Measurements from ENCODE around the gene MYADML2.

Gene MYADML2

DNA sequence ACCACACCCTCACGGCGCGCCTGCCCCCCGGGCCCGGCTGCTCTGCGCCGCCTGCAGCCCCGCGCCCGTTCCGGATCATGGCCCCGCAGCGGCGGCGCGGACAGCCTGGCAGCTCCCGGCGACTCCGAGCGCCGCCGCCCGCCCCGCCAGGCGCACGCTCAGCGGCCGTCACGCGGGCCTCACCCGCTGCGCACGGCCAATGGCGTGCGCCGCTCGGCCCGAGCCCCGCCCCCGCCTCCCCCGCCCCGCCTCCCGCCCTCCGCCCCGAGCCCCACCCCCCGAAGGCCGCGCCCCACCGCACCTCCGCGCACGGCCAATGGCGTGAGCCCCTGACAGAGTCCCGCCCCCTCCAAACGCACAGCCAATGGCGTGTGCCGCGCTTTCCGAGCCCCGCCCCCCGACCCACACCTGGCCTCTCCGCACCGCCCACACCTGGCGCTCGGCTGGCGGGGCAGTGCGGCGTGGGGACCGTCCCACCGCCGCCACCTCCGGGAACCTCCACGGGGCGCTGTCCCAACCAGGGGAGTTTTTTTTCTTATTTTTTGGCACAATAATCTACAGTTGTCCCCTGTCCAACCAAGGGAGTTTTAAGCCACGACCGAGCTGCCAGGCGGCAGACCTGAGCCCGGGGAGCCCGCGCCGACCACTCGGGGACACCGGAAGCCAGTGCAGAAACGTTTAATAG lies 35.6 kb downstream of the MYADML2 start, which contains the start of gene PCYT2:
PCYT2 (minus strand) TSS at position 123 of the 685 bp plus-strand sequence; CDS start at position 79, 44 bp downstream.
- DNase-seq (ENCODE audit: low read depth): peak; percentile 86

DNA sequence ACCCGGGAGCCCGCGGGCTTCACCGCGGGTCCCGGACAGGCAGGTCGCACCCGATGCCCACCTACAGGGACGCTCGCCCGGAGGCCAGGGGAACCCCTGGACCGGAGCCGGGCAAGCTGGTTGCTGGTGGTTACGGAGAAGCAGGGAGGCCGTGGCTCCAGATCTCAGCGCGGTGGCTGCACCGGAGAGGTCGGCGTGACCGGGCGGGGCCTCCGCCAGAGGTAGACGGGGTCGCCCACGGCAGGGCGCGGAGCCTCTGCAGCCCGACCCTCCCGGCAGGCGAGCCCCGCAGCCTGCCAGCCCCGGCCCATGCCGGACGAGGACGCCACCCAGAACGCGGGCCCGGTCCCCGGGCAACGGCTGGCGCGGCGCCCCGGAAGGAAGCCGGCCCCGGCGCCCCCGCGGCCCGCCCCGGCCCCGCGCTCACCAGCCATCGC lies 36.2 kb downstream of the MYADML2 start:
- DNase-seq (ENCODE audit: low read depth): no peak

DNA sequence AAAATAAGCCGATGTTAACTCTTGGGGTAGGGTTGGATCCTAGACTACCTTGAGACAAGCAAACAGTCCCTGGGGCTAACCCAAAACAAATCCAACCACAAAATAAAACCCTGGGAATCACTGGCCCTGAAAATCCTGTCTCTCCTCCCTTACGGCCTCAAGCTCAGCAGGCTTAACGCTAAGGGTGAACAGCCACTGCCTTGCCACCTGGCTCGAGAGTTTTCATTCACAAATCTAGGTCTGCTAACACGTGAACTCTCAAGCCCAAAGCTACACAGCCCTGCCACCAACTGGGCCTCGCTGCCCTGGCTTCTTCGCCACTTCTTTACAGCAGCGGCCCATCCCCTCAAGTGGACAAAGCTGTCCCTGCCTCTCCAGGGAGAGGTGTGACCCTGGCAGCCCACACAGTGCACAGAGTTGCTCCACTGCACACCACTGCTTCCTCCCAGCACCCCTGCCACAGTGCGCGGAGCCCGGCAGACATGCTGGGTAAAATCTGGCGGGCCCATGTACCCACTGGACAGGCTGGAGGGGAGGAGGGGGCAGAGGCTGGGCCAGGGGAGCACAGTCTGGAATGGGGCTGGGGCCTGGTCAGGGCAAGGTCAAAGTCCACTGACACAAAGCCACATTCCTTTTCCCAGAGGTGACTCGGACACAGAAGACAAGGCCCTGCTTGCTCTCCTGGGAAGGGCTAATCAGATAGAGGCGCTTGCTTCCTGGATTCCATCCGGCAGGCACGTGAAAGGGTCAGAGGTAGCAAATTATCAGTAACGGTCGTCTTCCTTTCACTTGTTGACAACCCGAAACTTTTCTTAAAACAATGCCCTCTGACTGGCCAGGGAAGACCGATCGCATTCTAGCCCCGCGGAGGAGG lies 36.8 kb downstream of the MYADML2 start:
- DNase-seq (ENCODE audit: low read depth): no peak

DNA sequence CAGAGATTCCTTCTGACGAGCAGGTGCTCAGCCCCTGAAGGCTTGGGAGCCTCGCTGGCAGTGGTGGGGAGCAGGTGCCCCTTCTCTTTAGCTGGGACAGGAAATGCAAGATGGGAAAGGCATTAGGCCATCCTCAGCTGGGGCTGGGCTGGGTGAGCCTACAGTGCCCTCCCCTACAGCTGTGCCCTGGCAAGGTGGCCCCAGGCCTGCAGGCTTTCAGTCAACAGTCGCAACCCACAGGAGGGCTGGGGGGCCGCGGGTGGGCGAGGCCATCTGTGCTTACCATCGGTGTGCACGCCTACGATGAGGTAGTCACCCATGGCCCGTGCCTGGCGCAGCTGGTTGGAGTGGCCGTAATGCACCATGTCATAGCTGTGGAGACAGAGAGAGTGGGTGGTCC lies 37.8 kb downstream of the MYADML2 start:
- no peak for DNase-seq (ENCODE audit: low read depth)

DNA sequence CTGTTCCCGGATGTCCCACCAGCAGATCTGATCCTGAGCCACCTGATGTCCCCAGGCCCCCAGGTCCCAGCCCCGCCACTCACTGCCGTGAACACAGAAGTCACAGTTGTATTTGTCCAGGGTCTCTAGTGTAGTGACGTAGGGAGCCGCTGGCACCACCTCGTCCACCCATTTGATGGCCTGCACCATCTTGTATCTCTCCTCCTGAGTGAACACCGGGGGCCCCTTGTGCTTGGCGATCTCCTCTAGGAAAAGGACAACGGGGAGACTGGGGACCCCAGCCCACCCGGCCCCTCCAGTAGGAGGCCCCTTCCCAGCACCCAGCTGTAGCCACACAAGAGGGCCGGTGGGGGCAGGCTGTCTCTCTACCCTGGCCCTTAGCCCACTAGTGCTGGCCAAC lies 38.2 kb downstream of the MYADML2 start:
- no peak for DNase-seq (ENCODE audit: low read depth)

DNA sequence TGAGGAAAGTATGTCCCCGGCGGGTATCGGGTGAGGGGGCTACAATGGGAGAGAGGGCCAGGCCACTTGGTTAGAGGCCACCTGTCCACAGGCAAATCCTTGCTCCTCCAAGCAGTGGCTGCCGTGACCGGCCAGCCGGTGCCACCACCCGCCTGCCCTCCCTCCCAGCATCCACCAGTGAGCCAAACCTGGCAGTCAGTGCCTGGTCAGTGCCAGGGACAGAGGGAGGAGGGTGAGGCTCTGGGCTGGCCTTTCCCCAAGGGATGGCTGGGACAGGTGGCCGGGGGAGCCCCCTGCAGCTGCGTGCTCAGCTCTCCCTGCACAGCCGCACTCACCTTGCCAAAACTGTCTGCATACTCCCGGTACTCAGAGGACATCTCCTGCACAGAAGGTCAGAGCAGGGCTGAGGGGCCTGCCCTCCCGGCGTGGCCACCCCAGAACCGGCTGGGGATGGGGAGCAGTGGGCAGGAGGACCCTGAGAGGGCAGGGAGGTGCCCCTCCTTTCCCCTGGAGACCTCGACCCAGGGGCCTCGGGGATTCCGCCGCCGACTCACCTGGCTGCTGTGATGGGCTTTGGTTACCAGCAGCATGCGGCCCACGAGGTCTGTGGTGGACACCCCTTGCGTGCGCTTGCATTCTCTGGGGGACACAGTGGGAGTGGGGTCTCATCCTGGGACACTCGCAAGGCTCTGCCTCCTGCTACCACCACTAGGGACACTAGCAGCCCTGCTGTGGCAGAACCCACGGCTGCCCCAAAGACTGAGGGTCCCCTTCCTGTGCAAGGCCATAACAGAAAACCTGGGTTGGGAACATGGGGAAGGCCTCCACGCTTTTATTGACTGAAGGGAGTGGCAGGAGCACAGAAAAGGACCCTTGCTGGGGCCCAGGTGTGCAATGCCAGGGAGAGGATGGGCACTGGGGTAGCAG lies 39.6 kb downstream of the MYADML2 start:
- DNase-seq (ENCODE audit: low read depth): no peak

DNA sequence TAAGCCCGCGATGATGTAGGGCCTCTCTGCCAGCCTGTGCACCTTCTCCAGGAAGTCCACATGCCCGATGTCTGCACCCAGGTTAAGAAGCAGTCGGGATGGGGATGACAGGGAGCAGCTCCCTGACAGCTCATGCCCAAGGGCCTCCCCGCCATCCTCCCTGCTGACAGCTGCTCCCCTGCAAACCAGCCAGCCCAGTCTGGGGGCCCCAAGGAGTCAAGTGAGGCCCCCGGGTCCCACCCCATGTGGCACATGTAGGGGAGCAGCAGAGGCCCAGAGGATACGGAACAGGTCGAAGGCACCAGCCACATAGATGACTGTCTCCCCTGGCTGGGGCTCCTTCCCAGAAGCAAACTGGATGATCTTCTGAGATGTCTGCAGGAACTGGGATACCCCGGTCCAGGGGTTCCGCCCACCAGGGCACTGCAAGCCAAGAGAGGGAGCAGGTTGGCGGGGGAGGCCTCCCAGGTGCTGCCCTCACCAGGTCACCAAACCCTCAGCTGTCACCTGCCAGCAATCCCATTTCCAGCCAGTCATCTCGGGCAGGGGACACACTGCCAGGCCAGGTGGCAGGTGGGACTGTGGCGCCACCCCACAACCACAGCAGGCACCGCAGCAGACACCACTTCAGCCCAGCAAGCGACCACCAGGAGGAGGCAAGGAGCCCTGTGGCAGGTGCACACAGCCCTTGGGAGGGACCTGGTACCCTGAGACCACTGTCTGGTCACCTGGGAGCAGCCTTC lies 40.4 kb downstream of the MYADML2 start:
- DNase-seq (ENCODE audit: low read depth): no peak

DNA sequence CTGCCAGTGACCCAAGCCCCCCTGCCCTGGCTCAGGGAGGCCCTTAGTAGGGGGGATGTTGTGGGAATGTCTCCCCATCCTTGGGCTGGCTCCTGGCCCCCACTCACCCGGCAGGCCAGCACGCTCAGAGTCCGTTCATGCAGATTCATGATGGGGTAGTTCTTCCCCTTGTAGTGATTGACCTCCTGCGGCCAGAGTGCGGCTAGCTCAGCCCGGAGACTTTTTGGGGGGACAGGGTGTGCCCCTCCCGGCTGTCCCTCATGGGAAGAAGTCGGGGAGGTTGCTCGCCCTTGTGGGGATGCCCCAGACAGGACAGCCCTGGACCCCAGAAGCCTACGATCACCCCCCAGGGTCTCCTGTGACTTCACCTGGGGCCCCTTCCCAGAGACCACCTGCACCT lies 41.0 kb downstream of the MYADML2 start:
- no peak for DNase-seq (ENCODE audit: low read depth)

DNA sequence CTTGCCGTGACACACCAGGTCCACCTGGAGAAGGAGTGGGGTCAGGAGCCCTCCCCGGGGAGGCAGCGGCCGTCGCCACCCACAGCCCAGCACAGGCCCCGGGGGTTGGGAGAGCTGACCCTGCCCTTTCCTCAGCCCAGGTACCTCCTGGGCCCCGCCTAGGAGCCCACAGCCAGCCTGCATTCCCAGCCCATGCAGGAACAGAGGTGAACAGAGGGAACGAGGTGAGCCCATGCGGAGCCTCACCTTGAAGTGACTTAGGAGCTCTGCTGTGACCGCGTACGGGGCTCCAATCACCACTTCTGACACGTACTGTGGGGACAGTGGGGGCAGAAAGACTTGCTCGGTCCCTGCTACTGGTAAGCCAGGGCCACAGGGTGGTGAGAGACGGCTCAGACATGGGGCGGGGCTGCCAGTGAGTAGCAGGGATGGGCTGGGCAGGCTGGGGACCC lies 41.6 kb downstream of the MYADML2 start:
- DNase-seq (ENCODE audit: low read depth): no peak

DNA sequence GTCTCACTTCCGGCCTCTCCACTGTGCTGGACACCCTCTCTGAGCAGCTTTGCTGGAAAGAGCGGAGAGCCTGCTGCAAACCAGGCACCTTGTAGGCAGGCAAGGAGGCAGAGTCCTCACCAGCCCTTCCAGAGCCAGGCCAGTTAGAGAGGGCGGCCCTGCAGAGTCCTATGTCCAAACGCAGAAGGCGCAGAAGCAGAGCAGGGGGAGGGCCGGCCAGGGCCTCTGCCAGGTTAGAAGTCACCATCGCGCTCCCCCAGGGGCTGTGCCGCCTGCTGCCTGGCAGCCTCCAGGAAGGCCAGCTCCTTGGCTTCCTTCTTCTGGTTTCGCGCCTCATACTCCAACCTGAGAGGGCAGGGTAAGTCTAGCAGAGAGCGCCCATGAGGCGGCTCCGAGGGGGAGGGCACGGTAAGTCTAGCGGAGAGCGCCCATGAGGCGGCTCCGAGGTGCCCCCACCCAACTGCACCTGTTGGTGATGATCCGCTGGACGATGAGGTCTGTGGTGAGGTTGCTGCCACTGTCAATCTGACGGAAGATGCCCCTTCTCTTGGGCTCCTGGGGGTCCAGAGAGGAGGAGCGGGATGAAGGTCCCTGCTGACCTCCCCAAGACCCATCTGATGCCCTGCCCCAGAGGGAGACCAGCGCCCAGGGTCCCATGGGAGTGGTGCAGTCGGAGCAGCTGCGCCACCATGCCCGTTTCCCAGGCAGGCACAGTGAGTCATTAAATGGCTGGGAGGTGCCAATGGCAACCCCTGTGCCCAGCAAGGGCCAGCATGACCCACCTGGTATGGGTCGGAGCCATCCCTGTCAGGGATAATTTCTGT lies 42.2 kb downstream of the MYADML2 start:
- no peak for DNase-seq (ENCODE audit: low read depth)

DNA sequence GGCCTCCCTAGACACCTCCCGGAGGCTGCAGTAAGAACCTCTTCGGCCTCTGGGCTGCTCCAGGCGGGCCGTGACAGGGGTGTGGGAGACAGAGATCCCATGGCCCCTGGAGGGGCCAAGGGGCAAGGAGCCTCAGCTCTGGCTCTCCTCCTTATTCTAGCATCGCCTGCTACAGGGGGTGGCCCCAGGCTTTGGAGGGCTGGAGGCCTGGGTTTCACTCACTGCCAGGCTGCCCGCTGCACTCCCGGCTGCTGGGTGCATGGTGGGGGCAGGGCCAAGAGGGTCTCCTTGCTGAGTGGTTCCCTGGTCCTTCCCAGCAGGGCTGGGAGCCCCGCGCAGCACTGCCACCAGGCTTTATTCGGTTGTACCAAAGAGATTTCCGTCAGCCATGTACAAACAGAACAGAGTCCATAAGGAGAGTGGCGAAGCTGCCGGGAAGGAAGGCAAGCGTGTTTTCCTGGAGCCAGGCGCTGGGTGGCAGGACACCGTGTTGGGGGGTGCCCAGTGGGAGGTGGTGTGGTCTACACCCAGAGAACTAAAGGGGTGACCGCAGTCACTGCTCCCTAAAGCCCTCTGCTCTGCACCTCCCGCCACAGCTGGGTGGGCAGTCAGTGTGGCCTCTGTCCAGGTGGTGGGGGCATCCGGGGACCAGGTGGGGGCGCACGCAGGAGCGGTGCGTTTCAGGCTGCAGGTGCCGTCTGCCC lies 43.0 kb downstream of the MYADML2 start:
- no peak for DNase-seq (ENCODE audit: low read depth)

DNA sequence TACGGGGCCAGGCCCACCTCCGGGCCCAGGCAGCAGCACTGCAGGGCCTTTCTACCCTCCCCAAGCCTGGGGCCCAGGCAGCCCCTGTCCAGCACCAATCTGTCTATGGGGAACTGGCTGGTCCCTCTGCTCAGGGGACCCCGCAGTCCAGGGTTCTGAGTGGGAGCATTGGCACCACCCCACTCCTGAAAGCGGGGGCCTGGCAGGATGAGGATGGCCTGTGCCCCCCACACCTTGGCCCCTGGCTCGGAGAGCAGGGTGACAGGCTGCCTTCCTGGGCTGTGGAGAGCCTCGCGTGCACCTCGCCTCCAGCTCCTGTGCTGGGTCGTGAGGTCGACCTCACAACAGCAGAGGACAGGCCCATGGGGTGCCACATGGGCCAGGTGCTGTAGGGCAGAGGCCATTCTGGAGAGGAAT lies 43.6 kb downstream of the MYADML2 start:
- no peak for DNase-seq (ENCODE audit: low read depth)

DNA sequence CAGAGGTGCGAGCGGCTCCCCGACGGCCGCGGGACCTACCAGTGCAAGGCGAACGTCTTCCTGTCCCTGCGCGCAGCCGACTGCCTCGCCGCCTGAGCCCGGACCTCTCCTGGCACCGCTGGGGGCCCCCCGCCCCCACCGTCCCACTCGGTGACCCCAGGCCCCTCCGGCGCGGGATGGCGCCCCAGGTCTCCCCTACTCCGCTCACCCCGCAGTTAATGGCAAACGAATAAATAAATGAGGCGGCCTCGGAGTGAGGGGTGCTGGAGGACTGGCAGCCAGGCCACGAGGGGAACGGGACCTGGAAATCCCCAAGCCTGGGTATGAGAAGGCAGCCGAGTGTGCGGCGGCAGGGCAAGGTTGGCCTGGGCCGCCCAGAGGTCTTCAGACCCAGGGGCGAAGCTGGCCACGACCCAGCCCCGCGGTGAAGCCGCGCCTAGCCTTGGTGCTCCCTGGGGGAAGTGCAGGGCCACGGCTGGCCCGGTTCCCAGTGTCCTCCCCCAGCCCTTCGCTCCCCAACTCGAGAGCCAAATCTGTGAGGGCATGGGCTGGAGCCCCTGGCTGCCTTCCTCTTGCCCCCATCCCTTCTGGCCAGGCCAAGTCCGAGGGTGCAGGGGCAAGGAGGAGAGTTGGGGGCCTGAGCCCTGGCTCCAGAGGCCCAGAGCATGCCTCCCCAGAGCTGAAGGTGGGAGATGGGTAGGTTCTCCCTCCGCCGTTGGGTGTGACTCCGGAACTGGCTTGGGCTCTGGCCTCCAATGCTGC lies 44.2 kb downstream of the MYADML2 start:
- DNase-seq (ENCODE audit: low read depth): no peak

DNA sequence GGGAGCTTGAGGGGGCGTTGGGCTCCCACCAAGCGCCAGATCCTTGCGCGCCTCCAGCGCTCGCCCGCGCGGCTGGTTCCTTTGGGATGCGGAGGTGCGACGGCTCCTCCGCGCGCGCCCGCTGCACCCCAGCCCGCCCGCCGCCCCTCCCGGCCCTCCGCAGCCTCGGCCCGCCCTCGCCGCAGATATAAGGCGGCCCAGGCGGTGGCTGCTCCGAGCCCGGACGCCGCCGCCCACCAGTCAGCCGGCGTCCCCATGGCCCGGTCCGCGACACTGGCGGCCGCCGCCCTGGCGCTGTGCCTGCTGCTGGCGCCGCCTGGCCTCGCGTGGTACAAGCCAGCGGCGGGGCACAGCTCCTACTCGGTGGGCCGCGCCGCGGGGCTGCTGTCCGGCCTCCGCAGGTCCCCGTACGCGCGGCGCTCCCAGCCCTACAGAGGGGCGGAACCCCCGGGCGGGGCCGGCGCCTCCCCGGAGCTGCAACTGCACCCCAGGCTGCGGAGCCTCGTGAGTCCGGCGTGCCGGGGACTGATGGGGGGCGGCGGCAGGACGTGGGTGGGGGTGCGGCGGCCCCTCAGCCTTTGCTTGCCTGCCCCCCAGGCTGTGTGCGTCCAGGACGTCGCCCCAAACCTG lies 44.9 kb downstream of the MYADML2 start, which contains the start of gene NPB:
NPB (plus strand) TSS at position 216 of the 630 bp plus-strand sequence; CDS start at position 256, 40 bp downstream.
- DNase-seq (ENCODE audit: low read depth): no peak

DNA sequence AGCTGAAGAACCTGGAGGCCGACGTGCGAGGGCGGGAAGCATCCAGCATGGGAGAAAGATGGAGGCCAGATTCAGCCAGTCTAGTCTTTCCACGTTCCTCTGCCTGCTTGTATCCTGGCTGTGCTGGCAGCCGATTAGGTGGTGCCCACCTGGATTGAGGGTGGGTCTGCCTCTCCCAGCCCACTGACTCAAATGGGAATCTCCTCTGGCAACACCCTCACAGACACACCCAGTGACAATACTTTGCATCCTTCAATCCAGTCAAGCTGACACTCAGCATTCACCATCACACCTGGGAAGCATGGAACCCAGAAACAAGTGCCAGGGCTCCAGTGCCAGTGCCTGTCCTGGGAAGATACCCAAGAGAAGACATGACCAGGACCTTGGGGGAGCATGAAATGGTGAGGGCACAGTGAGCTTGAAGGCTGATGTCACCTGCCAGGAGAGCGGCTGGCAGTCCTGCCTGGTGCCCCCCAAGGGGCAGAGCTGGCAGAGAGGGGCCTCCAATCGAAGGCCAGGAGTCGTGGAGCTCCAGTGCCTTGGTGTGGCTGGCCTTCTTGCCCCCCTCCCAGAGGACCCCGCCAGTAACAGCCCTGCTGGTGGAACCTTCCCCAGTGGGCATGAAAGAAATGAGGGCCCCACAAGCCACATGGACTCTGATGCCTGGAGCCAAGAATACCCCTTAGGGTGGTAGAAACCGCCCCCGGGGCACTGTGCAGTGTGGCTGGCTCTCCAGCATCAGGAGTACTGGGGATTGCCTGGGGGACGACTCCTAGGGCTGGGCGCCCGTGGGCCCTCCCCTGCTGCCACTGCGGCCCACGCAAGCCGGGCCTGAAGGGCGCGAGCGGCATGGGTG lies 45.6 kb downstream of the MYADML2 start:
- no peak for DNase-seq (ENCODE audit: low read depth)

DNA sequence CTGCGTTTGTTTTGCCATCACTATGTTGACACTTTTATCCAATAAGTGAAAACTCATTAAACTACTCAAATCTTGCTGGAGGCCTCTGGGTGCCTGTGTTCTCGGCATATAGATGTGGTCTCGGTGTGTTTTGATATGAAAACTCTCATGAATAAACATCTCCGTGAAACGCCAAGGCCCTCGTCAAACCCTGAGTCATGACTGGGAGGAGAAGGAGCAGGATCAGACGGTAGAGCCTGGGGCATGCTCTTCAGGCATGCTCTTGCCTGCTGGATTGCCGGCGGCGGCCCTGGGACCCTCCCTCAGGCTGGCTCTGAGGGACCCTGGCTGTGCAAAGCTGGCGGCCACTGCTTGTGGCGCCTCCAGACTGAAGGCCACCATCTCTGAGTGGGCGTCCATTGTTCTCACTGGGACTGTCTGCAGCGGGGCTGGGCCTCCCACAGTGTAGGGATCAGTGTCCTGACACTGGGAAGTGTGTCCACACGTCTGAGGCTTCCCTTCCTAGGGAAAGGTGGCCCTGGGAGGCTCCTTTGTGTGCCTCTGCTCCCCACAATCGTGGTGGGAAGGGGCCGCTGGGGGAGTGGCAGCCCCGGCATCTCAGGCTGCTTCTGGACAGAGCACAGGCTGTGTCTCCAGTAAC lies 46.7 kb downstream of the MYADML2 start:
- no peak for DNase-seq (ENCODE audit: low read depth)

Measured in stimulated activated CD8-positive, alpha-beta memory T cell treated with anti-CD3 and anti-CD28 coated beads, Interleukin-12 subunit alpha, Interleukin-12 subunit beta, amount 100 ng/mL, for 4 hours (primary cell).